HG03159 (cell line): Measurements from ENCODE around the gene ANKIB1.
A peak's percentile ranks its signal among the peaks of the same experiment; 100 is the strongest.

Source experiments
- ATAC-seq: cut with Tn5 transposase; IDR thresholded peaks from one replicate; pipeline ENCODE4 v1.9.1; 2021; ENCODE audit warnings: mild to moderate bottlenecking, moderate library complexity; ENCODE audit not compliant: unreplicated experiment

The ANKIB1 gene

DNA sequence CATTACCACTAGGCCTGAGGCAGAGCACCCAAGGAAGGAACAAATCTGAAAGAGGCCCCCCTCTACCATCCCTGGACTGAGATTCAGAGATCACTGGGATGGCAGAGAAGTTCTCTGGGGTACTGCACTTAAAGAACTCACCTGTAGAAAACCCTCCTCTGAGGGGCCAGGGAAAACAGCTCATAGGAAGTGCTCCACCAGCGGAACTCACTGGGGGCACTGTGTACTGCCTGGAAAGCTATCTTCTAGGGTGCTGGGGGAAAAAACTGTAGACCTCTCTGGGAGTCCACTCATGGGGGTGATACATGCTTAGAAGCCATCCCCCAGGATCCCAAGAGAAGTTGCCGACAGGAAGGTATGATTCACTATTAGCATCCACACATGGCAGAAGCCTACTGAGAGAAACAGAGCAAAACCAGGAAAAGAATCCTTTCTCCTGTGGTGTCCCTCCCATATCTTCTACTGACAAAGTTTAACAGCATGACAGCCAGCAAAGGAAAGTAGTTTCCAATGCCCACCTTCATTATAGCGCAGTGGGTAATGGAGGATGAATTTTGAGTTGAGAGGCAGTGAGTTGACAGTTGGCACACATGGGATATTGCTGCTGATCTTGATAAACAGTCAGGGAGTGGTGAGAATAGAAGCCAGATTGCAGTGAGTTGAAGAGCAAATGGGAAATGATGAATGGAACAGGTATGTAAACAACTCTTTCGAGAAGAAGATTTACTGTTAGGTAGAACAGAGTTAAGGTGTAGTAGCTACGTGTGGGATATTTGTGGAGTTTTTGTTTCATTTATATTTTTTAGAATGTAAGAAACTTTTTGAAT, 20.9 kb downstream of the ANKIB1 start:
- no peak for ATAC-seq

DNA sequence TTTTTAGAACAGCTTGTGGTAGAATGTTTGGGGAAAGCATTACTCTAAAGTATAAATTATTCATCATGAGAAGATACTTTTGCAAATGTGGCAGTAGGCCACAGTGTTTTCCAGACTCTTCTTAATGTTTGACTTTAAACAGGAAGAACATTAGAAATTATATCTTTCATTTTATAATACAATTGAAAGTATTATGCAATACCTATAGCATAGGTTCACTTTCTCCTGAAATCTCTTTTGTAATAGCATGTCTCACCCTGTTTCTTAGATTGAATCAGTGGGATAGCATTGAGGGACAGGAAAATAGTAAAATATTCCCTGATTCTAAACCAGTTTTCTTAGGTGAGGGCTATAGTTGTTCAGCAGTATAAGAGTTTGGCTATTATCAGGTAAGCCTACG, 23.1 kb downstream of the ANKIB1 start:
- no peak for ATAC-seq

DNA sequence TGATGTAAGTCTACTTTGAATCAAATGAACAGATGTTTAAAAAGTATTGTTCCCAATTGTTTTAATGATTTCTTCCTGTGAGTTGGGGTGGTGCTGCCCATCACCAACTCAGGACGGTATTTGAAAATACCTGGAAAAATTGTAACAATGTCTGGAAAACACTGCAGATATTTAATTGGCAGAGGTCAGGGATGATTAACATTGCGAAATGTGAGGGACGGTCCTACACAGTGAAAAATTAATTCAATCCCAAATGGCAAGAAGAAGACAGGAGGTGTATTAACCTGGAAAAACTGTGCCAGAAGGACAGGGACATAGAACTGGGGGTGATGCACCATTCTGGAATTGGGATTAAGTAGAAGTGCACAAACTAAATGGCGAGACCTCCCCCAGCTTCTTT, 29.6 kb downstream of the ANKIB1 start:
- no peak for ATAC-seq

DNA sequence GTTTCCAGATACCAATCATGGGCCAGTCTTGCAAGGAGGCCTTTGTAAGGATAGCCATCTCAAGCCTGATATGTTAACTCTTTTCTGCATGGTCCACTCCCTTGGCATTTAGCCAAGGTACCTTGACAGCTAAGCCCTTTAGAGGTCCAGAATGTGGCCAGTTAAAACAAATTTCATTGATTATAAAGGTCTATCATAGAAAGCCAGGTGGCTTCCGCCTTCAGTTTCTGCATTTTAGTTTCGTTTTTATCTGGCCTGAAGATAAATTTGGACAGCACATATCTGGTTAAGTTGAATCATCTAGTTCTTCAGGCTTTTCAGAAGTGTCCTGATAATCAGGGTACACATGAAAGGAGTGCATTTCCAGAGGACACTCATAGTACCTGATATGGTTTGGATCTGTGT, 30.7 kb downstream of the ANKIB1 start:
- peak; percentile 80 for ATAC-seq

DNA sequence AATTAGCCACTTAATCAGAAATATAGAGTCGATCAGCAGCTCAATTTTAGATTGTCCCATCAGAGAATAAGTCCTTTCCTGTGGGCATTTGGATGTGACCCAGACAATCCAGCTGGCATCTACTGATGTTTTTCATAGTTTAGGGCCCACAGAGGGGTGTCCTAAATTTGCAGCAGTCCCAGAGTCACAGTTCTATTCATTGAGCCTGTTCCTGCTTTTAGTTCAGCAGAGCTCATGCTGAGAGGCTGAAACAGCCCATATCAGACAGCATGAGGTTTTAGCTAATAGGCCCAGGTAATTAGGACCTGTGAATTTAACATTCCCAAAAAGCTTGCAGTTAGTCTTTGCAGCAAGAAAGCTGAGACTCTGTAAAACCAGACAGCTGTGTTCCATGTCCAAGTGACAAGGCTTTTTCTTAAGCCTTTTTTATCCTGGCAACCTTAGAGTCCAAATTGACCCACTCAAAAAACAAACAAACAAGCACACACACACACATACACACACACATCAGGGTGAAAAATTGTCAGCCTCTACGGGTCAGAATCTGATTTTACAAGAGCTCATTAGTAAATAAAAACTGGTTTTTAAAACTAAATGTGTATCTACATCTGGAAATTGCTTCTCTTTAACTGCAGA, 33.7 kb downstream of the ANKIB1 start:
- ATAC-seq, result no peak

DNA sequence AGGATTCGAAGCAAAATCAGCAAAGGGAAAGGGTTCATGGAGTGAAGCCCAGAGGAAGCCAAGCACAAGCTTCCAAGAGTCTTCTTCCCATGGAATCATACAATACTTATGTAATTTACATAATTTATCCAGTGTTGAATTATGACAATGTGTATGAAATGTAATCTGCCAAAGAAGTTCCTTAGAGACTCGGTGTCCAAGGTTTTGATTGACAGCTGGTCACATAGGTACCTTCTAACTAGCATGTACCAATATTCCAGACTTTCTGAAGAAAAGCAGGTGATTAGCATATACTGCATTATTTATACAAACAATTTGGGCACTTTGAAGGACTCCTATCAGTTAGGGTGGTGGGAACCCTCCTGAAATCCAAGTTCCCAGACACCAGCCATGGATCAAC, 35.3 kb downstream of the ANKIB1 start:
- ATAC-seq, result no peak

DNA sequence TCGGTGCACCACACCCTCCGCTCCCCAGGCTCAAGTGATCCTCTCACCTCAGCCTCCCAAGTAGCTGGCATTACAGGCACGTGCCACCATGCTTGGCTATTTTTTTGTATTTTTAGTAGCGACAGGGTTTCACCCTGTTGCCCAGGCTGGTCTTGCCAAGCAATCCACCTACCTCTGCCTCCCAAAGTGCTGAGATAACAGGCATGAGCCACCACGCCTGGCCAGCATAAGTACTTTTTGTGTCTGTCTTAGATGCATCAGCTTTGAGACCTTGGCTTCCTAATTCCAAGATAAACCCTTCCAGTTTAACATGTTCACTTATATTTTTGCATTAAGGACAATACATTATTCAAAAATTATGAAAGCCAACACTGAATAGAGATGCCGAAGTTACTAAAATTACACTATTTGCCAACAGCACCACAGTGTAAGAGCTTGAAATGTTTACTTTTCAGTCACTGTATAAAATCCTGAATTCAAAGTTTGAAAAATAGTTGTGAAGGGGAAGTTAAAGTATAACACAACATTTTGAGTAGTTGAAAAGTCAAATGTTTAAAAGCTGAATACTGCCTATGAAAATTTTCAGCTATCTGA, 36.5 kb downstream of the ANKIB1 start:
- ATAC-seq, result no peak

DNA sequence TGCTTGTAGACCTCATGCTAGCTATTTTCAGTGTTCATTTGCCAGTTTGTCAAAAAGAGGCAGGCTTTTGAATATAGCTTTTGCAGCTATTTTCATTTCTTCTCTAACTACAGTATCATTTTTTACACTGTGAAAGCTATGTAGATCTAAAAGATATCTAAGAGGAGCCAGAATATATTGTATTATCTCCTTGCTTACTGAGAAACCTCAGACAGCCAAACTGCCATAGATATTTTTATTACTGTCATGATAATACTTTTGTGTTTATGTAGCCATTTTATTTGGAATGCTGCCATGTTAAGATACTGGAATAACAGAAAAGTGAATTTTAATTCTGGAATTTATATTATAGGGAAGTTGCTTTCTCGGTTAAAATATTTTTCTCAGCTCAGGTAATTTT, 37.2 kb downstream of the ANKIB1 start:
- no peak for ATAC-seq

DNA sequence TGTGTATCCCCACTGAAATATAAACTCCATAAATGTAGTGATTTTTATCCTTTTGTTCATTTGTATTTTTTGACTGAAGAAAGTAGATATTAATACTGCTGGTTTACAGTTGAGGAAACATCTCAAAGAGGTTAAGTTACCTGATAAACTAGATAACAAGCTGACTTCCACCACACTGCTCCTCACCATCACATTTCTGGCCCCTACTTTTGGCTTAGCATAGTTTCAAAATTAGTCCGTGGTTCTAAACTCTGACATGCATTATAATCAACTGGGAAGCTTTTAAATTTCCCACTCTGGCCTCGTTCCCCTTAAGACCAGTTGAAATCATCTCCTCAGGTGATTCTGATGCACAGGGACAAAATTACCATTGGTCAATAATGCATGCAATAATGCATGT, 43.5 kb downstream of the ANKIB1 start:
- no peak for ATAC-seq

DNA sequence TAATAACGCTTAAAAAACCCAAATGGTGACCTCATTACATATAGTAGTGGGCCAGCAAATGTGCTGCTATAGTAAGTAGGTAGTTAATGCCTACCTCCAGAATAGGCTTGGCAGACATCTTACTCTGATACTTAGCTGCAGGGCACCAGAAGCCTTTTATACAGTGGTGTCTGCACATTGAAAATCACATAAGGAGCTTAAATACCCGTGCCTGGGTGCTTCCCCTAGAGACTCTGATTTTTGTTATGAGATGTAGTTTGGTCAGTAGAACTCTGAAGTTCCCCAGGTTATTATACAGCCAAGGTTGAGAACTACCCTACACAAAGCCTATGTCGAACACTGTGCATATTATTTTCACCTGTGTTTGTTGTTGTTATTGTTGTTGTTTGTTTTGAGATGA, 47.2 kb downstream of the ANKIB1 start:
- peak; percentile 54 for ATAC-seq

DNA sequence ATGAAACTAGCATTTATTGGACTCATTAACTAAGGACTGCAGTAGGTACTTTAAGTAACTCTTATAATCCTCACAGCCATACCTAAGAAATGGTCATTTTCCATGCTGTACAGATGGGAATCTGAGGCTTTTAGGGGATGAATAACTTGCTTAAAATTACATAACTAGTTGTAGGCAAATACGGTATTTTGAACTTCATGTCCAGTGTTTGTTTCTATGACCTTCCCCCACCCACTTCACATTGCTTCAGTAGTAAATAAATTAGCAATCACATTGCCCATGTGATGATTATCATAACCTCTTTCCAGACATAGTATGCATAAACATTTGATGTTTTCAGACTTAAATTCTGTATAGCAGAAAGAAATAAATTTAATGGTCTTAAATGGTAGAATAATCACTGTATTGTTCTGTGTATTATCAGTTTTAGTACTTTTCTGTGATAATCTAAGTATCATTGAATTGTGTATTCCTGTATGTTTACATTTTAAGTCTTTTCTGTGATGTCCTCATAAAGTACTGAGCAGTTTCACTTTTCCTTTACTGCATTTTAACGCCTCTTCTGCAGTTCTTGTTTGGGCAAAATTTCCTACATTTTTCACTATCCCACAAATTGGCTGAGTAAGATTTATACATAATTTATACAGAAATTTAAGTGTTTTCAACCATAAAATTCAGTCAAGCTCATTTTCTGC, 48.3 kb downstream of the ANKIB1 start:
- no peak for ATAC-seq

DNA sequence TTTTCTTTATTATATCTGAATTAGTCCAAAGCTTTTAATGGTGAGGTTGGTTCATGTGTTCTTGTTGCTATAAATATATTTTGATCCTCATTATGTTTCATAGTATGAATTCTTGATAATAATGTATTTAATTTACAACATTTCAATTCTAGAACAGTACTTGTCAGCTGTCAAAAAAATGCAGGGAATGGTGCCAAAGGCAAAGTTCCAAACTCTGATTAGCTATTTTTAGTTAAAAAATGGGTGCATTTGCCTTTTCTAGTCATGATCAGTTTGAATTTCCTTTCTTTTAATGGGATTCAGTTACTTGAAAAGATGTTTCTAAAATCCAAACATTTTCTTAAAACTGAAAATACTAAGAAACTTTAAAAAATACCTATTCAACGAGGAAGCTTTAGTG, 49.6 kb downstream of the ANKIB1 start:
- ATAC-seq, result no peak

DNA sequence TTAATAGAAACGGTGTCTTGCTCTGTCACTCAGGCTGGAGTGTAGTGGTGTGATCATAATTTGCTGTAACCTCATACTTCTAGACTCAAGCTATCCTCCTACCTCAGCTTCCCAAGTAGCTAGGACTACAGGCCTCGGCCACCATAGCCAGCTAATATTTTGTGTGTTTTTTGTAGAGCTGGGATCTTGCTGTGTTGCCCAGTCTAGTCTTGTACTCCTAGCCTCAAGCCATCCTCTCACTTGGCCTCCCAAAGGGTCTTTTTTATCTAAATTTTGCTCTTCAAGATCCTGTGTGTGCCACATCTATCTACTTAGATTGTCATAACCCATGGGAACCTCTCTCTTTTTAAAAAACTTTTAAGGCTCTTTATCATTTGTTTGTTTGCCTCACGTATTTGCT, 50.5 kb downstream of the ANKIB1 start:
- no peak for ATAC-seq

DNA sequence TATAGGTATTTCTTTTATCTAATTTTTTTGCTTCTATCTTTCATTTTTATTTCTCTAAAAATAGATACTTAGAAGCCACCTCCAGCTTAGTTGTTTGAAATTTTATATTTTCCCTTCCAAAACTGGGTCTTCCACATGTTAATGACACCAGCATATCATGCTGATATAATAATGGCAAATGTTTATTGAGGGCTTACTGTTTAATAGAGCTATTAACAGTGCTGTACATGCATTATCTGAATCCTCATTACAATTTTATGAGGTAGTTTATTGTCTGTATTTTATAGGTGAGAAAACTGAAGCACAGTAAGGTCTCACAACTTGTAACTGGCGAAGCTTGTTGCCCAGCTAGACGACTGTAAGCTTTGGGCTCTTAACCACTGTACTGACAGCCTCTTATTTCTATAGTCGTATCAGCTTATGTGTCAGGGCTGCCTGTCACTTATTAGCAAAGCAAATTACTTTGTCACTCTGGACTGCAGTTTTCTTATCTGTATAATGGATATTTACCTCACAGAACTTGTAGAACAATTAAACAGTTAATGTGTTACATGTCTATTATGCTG, 51.2 kb downstream of the ANKIB1 start:
- no peak for ATAC-seq

DNA sequence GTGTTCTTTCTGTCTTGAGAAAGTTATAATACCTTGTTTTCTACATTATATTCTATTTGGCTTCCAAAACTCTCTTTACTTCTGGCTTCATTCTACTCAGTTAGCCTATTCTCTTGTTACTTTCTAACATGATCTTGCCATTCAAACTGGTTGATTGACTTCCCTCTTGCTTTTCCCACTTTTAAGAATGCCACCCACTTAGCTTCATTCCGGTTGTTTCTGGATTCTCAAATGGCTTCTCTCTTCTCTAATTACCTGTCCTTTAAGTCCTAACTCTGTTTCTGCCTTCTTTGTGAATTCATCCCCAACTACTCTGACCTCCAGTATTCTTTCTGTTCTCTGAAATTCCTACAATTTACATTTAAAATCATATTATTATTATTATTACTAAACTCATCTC, 52.0 kb downstream of the ANKIB1 start:
- no peak for ATAC-seq

DNA sequence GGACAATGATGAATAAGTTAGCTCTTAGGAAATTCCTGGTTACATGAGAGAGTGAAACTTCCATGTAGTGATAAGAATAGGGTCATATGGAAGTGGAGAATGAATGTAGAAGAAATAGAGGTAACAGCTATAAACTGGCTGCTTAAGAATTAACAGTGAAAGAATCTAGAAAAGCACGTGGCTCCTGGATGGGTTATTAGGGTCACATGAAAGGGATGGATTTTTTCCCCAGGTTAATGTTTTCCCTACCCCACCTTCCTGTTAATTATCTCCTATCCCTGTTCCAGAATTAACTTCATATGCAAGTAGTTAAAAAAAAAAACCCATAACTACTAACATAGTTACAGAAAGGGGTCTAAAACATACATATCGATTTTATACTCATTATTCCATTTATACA, 58.0 kb downstream of the ANKIB1 start:
- no peak for ATAC-seq

DNA sequence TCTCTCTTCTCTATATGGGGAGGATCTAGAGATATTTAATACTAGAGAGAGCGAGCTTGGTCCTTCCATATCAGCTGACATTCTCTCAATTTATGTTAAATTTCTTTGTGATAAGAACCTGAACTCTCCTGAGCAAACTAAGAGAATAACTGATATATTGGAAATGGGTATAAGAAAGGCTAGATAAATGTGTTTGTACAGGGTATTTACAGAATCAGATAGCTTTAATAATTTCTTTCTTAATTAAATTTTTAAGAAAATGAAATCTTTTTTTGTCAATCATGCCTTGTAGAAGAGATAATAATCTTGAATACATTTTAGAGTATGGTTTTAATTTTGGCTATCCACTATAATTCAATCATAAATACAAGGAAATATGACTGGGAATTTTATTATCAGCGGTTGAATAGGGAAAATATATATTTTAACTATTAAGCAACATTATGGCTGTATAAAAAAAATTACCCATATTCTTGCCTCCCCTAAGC, 58.7 kb downstream of the ANKIB1 start:
- no peak for ATAC-seq

DNA sequence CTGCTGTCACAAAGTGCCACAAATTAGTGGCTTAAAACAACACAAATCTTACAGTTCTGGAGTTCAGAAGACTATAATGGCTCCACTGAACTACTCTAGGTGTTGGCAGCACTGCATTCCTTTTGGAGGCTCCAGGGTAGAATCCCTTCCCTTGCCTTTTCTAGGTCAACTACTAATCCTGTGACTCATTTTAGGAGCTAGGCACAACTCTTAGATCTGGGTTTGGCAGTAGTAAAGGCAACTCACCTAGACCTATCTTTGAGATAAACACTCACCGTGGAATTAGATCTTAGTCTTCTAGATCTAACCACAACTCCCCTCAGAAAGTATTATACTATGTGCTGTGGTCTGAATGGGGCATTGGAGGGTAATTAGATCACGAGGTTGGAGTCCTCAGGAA, 60.4 kb downstream of the ANKIB1 start:
- no peak for ATAC-seq

DNA sequence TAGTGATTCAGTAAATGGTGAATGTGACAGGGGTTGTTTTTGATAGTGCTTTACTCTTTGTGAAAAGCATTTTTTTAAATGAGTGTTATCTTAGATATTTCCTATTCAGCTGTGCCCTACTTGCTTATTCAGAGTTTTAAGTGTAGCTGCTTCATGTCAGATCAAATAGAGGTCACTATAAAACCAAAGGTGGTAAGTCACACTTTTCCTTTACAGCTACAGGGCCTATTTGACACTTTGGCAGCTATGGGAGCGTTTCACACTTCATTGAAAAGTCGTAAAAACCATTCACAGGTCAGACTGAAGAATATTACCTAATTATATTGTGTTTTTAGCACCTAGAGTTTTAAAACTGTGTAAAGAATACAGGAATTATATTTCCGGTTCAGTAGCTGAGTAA, 67.3 kb downstream of the ANKIB1 start:
- no peak for ATAC-seq

DNA sequence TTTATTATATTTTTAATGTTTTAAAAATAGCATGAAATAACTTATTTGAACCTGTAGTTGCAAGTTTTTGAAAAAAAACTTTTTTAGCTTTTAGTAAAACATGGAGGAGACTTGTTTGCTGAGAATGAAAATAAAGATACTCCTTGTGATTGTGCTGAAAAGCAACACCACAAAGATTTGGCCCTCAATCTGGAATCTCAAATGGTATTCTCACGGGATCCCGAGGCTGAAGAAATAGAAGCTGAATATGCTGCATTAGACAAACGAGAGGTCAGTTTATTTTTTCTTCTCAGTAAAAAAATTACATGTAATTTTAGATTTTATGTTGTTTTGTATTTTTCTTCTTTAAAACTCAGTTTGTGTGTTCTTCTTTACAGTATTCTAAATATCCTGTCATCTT, 73.5 kb downstream of the ANKIB1 start:
- ATAC-seq, result no peak

DNA sequence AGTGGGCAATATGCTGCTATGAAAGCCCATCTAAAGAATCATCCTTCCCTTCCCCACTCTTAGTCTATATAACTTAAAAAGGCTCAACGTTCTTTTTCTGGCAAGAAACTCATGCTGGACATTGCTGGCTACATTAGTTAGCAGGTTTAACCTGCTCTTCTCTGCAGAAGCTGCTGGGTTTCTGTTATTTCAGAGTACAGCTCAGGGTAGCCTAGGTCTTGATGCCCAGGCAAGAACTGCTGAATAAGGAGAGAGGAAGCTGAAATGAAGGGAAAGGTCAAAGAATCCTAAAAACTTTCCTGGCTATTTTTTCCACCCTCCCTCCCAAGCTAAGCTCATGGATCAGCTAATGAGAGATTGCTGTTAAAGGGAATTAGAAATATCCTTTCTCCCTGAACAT, 79.4 kb downstream of the ANKIB1 start:
- no peak for ATAC-seq
